ENCODE measurements around the gene CD300C. TPM values are rescaled to one million over a fixed set of nuclear protein-coding genes. Genes with fewer than 3 reads are reported as not detected.

CD300C gene
- total RNA-seq, 4 donors from 2014 or later = 0.59 to 1.8 (median 1.7) TPM; not detected in 1

GRCh38 chr17:74531231-74531761 lies 14.6 kb downstream of the CD300C start, which contains the start of gene CD300LB:
CD300LB (minus strand) TSS chr17:74531475; CDS start chr17:74531350, 125 bp downstream.
- Histone ChIP-seq H3K36me3 (no peaks in the 10 kb centered on the region), H3K27ac (peak within 1 kb of the TSS in 2 of 4 donors; percentile 45 to 56), H3K27me3 (no peaks in the 10 kb centered on the region), H3K4me3 (peak within 1 kb of the TSS in 1 of 4 donors; percentile 27), H3K4me1 (no peaks in the 10 kb centered on the region), H3K9me3 (peaks cover 0 to 10% (median 0%) of the 10 kb centered on the region in 4 donors)
- TF ChIP-seq POLR2A (IDR thresholded peaks at IDR 0.05) (no peak), EP300 (IDR thresholded peaks at IDR 0.05) (no peak)
- TF ChIP-seq, protein P1, sequence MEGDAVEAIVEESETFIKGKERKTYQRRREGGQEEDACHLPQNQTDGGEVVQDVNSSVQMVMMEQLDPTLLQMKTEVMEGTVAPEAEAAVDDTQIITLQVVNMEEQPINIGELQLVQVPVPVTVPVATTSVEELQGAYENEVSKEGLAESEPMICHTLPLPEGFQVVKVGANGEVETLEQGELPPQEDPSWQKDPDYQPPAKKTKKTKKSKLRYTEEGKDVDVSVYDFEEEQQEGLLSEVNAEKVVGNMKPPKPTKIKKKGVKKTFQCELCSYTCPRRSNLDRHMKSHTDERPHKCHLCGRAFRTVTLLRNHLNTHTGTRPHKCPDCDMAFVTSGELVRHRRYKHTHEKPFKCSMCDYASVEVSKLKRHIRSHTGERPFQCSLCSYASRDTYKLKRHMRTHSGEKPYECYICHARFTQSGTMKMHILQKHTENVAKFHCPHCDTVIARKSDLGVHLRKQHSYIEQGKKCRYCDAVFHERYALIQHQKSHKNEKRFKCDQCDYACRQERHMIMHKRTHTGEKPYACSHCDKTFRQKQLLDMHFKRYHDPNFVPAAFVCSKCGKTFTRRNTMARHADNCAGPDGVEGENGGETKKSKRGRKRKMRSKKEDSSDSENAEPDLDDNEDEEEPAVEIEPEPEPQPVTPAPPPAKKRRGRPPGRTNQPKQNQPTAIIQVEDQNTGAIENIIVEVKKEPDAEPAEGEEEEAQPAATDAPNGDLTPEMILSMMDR (IDR thresholded peaks at IDR 0.05) = no peak
- DNase-seq (ENCODE audit: low spot score in 2 of 2) = no peak
- 62 to 65% methylated on average over 10 of the region's 10 CpGs for WGBS, 2 donors

- no peak for DNase-seq (ENCODE audit: low spot score in 2 of 2)
- TF ChIP-seq, protein P1 (IDR thresholded peaks at IDR 0.05) = no peak
- TF ChIP-seq POLR2A (IDR thresholded peaks at IDR 0.05) (no peak), EP300 (IDR thresholded peaks at IDR 0.05) (no peak)
- no peaks in the 10 kb centered on the region for H3K27me3 ChIP-seq
- no peaks in the 10 kb centered on the region for H3K36me3 ChIP-seq
- H3K9me3 ChIP-seq = peaks cover 0 to 9% (median 0%) of the 10 kb centered on the region in 4 donors
- no peaks in the 10 kb centered on the region for H3K4me1 ChIP-seq
- no peak overlapping the region for H3K4me3 ChIP-seq
- 82 to 83% methylated on average over 5 of the region's 5 CpGs for WGBS, 2 donors
- no peak overlapping the region for H3K27ac ChIP-seq
Measured at GRCh38 chr17:74530831-74531150, 15.1 kb downstream of the CD300C start.

- DNase-seq (ENCODE audit: low spot score in 2 of 2) = no peak
Measured at GRCh38 chr17:74529243-74529642, 16.7 kb downstream of the CD300C start.

GRCh38 chr17:74528491-74529199 lies 17.3 kb downstream of the CD300C start:
- Histone ChIP-seq H3K4me3 (no peak overlapping the region), H3K4me1 (no peaks in the 10 kb centered on the region), H3K9me3 (peaks cover 0 to 5% (median 0%) of the 10 kb centered on the region in 4 donors), H3K27me3 (no peaks in the 10 kb centered on the region), H3K27ac (peak overlapping the region in 1 of 4 donors; percentile 5), H3K36me3 (no peaks in the 10 kb centered on the region)
- 80 to 81% methylated on average over 8 of the region's 8 CpGs for WGBS, 2 donors
- TF ChIP-seq POLR2A (IDR thresholded peaks at IDR 0.05) (no peak), EP300 (IDR thresholded peaks at IDR 0.05) (peak; percentile 61 to 79)
- peak in 1 of 2 donors; percentile 54 for DNase-seq (ENCODE audit: low spot score in 2 of 2)

More at GRCh38 chr17:74529243-74529642, 16.7 kb downstream of the CD300C start:
- 73 to 83% methylated on average over 4 to 5 of the region's 5 CpGs for WGBS, 2 donors
- Histone ChIP-seq H3K27ac (no peak overlapping the region), H3K9me3 (no peaks in the 10 kb centered on the region), H3K4me3 (no peak overlapping the region), H3K36me3 (no peaks in the 10 kb centered on the region), H3K4me1 (no peaks in the 10 kb centered on the region), H3K27me3 (no peaks in the 10 kb centered on the region)
- no peak for TF ChIP-seq POLR2A (IDR thresholded peaks at IDR 0.05)
- TF ChIP-seq, protein P1 (IDR thresholded peaks at IDR 0.05) = no peak
- no peak for TF ChIP-seq EP300 (IDR thresholded peaks at IDR 0.05)

DNA sequence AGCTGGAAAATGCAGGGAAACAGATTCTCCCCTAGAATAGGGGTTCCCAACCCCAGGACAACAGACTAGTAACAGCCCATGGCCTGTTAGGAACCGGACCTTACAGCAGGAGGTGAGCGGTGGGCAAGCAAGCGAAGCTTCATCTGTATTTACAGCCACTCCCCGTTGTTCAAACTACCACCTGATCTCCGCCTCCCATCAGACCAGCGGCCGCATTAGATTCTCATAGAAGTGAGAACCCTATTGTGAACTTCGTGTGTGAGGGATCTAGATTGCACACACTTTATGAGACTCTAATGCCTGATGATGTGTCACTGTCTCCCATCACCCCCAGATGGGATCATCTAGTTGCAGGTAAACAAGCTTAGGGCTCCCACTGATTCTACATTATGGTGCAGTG lies 18.2 kb downstream of the CD300C start:
- no peak overlapping the region for H3K4me3 ChIP-seq
- H3K27me3 ChIP-seq = no peaks in the 10 kb centered on the region
- no peaks in the 10 kb centered on the region for H3K4me1 ChIP-seq
- no peak for DNase-seq (ENCODE audit: low spot score in 2 of 2)
- TF ChIP-seq POLR2A (IDR thresholded peaks at IDR 0.05) (no peak), EP300 (IDR thresholded peaks at IDR 0.05) (no peak)
- TF ChIP-seq, protein P1 (IDR thresholded peaks at IDR 0.05) = no peak
- 85 to 92% methylated on average over 8 of the region's 8 CpGs for WGBS, 2 donors
- H3K27ac ChIP-seq = peak overlapping the region in 1 of 4 donors; percentile 33
- peaks cover 0 to 14% (median 0%) of the 10 kb centered on the region in 4 donors for H3K9me3 ChIP-seq
- H3K36me3 ChIP-seq = no peaks in the 10 kb centered on the region
